ENCODE measurements around the gene OAF.

GRCh38 chr11:120279502-120279901 lies 68.7 kb downstream of the OAF start:
- TF ChIP-seq TEAD4 (IDR thresholded peaks at IDR 0.05) (no peak), CREB1 (IDR thresholded peaks at IDR 0.05; ENCODE audit: low read depth) (no peak), TAF1 (IDR thresholded peaks at IDR 0.05; ENCODE audit: low read depth) (no peak), EGR1 (IDR thresholded peaks at IDR 0.05) (no peak), CEBPB (IDR thresholded peaks at IDR 0.05) (no peak), EP300 (IDR thresholded peaks at IDR 0.05; ENCODE audit: borderline replicate concordance) (no peak), RAD21 (IDR thresholded peaks at IDR 0.05; ENCODE audit: low read depth) (no peak), ZBTB7A (IDR thresholded peaks at IDR 0.05; ENCODE audit: low read depth) (no peak), TCF12 (IDR thresholded peaks at IDR 0.05; ENCODE audit: low read depth) (no peak), FOXM1 (IDR thresholded peaks at IDR 0.05; ENCODE audit: borderline replicate concordance, low read depth) (no peak)
- TF ChIP-seq, protein P1, sequence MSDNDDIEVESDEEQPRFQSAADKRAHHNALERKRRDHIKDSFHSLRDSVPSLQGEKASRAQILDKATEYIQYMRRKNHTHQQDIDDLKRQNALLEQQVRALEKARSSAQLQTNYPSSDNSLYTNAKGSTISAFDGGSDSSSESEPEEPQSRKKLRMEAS (IDR thresholded peaks at IDR 0.05), result no peak
- TF ChIP-seq, protein P2, sequence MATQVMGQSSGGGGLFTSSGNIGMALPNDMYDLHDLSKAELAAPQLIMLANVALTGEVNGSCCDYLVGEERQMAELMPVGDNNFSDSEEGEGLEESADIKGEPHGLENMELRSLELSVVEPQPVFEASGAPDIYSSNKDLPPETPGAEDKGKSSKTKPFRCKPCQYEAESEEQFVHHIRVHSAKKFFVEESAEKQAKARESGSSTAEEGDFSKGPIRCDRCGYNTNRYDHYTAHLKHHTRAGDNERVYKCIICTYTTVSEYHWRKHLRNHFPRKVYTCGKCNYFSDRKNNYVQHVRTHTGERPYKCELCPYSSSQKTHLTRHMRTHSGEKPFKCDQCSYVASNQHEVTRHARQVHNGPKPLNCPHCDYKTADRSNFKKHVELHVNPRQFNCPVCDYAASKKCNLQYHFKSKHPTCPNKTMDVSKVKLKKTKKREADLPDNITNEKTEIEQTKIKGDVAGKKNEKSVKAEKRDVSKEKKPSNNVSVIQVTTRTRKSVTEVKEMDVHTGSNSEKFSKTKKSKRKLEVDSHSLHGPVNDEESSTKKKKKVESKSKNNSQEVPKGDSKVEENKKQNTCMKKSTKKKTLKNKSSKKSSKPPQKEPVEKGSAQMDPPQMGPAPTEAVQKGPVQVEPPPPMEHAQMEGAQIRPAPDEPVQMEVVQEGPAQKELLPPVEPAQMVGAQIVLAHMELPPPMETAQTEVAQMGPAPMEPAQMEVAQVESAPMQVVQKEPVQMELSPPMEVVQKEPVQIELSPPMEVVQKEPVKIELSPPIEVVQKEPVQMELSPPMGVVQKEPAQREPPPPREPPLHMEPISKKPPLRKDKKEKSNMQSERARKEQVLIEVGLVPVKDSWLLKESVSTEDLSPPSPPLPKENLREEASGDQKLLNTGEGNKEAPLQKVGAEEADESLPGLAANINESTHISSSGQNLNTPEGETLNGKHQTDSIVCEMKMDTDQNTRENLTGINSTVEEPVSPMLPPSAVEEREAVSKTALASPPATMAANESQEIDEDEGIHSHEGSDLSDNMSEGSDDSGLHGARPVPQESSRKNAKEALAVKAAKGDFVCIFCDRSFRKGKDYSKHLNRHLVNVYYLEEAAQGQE (IDR thresholded peaks at IDR 0.05; ENCODE audit: low read depth), result no peak
